ENCODE measurements around the gene P3H3.

Gene P3H3

GRCh38 chr12:6871052-6871957 is 43.1 kb downstream of the P3H3 start (continued):
- no peak for TF ChIP-seq ZNF26 (tag by site-specific recombination; IDR thresholded peaks at IDR 0.05)
- TF ChIP-seq HOXD13 (CRISPR knock-in tag; IDR thresholded peaks at IDR 0.05; ENCODE audit: borderline replicate concordance), result no peak
- no peak for TF ChIP-seq YY2 (tag by site-specific recombination; IDR thresholded peaks at IDR 0.05)
- 0 out of 2 replicates have a peak, but pooled peaks have one; percentile 21 for TF ChIP-seq ZNF341 (tag by site-specific recombination; IDR thresholded peaks at IDR 0.05; ENCODE audit: low read depth)
- TF ChIP-seq ZNF311 (tag by site-specific recombination; IDR thresholded peaks at IDR 0.05; ENCODE audit: borderline replicate concordance), result no peak
- TF ChIP-seq ZNF621 (tag by site-specific recombination; IDR thresholded peaks at IDR 0.05), result no peak
- no peak for TF ChIP-seq ZNF37A (tag by site-specific recombination; IDR thresholded peaks at IDR 0.05)
- TF ChIP-seq ZNF398 (tag by site-specific recombination; IDR thresholded peaks at IDR 0.05), result no peak
- TF ChIP-seq HIC1 (tag by site-specific recombination; IDR thresholded peaks at IDR 0.05), result peak; percentile 46; the same call in 1 of the 2 replicates
- peak; percentile 61 for TF ChIP-seq SP2 (tag by site-specific recombination; IDR thresholded peaks at IDR 0.05)
- TF ChIP-seq ZNF10 (tag by site-specific recombination; IDR thresholded peaks at IDR 0.05), result no peak
- no peak for TF ChIP-seq YY1 (tag by site-specific recombination; IDR thresholded peaks at IDR 0.05)
- no peak for TF ChIP-seq GLI4 (tag by site-specific recombination; IDR thresholded peaks at IDR 0.05)
- no peak for TF ChIP-seq ZNF114 (tag by site-specific recombination; IDR thresholded peaks at IDR 0.05)
- TF ChIP-seq ZSCAN23 (tag by site-specific recombination; IDR thresholded peaks at IDR 0.05), result no peak
- no peak for TF ChIP-seq ZNF658 (tag by site-specific recombination; IDR thresholded peaks at IDR 0.05)
- peak; percentile 17; the same call in 1 of the 2 replicates for TF ChIP-seq ZFP69B (tag by site-specific recombination; IDR thresholded peaks at IDR 0.05)
- TF ChIP-seq MYNN (tag by site-specific recombination; IDR thresholded peaks at IDR 0.05; ENCODE audit: borderline replicate concordance), result no peak
- no peak for TF ChIP-seq ZNF157 (tag by site-specific recombination; IDR thresholded peaks at IDR 0.05)
- TF ChIP-seq ZNF514 (tag by site-specific recombination; IDR thresholded peaks at IDR 0.05), result no peak
- TF ChIP-seq ZNF670 (tag by site-specific recombination; IDR thresholded peaks at IDR 0.05; ENCODE audit: low read depth), result no peak
- TF ChIP-seq ZNF624 (tag by site-specific recombination; IDR thresholded peaks at IDR 0.05), result no peak
- 0 out of 2 replicates have a peak, but pooled peaks have one; percentile 27 for TF ChIP-seq KLF16 (tag by site-specific recombination; IDR thresholded peaks at IDR 0.05)
- 0 out of 2 replicates have a peak, but pooled peaks have one; percentile 32 for TF ChIP-seq ZNF600 (tag by site-specific recombination; IDR thresholded peaks at IDR 0.05)
- TF ChIP-seq SCRT2 (tag by site-specific recombination; IDR thresholded peaks at IDR 0.05), result no peak
- TF ChIP-seq ZNF654 (tag by site-specific recombination; IDR thresholded peaks at IDR 0.05; ENCODE audit: low read depth), result no peak
- no peak for TF ChIP-seq SCRT1 (tag by site-specific recombination; IDR thresholded peaks at IDR 0.05; ENCODE audit: borderline replicate concordance)
- TF ChIP-seq KLF17 (tag by site-specific recombination; IDR thresholded peaks at IDR 0.05), result no peak
- TF ChIP-seq ZNF16 (tag by site-specific recombination; IDR thresholded peaks at IDR 0.05; ENCODE audit: low read depth), result no peak
- TF ChIP-seq BCL6B (tag by site-specific recombination; IDR thresholded peaks at IDR 0.05), result no peak
- no peak for TF ChIP-seq AEBP2 (tag by site-specific recombination; IDR thresholded peaks at IDR 0.05; ENCODE audit: borderline replicate concordance)
